Mononuclear cell (primary cell): ENCODE measurements around the gene RNF20. TPM values are rescaled to one million over a fixed set of nuclear protein-coding genes. Genes with fewer than 3 reads are reported as not detected.

Source experiments
- H3K27me3 ChIP-seq: 2 replicates; pipeline ENCODE4 v1.6.0; 2011; ENCODE audit warnings: low read length, control low read depth; ENCODE audit not compliant: insufficient read depth
- H3K4me1 ChIP-seq: 2 replicates; pipeline ENCODE4 v1.5.1; 2011; ENCODE audit warnings: mild to moderate bottlenecking, low read length, control low read depth; ENCODE audit not compliant: insufficient read depth
- H3K4me3 ChIP-seq: 2 replicates; pipeline ENCODE4 v1.5.1; 2011; ENCODE audit warnings: mild to moderate bottlenecking, low read length, moderate library complexity
- H3K9me3 ChIP-seq: 2 replicates; pipeline ENCODE4 v1.5.1; 2011; ENCODE audit warnings: low read depth, mild to moderate bottlenecking, control low read depth, low read length
- total RNA-seq: library from RNA; depleted of rRNA; stranded (reverse); fragments of >200 nt; gene quantifications from one replicate; pipeline ENCODE4 v1.2.3, GENCODE V29; 2012

Gene RNF20
- total RNA-seq, 1 donor: 12.7 TPM

- H3K4me1 ChIP-seq: peaks cover 3% of the 10 kb centered on the region
- H3K27me3 ChIP-seq: peaks cover 3% of the 10 kb centered on the region
- no peak overlapping the region for H3K4me3 ChIP-seq
- no peaks in the 10 kb centered on the region for H3K9me3 ChIP-seq
Measured at GRCh38 chr9:101591787-101592446, 58.3 kb downstream of the RNF20 start.

DNA sequence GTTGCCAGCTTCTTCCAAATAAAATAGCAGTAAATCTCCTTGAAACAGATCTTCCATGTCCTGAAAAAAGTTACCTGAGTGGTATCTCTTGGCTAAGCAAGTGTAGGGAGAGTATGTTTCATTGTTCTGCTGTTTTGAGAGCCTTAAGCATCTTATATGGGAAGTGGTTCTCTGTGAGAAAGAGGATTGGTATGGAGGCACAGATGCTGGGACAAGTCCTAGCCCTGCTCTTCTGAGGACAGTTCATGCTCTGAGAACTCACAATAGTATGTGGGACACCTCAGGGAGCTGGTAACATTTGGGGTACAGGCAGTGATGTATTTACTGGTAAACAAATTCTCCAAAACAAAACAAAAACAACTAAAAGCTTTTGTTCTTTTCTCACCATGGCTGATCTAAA is 59.1 kb downstream of the RNF20 start:
- Histone ChIP-seq H3K4me1 (no peaks in the 10 kb centered on the region), H3K9me3 (no peaks in the 10 kb centered on the region), H3K27me3 (peaks cover 3% of the 10 kb centered on the region), H3K4me3 (no peak overlapping the region)

GRCh38 chr9:101593345-101593744 is 59.7 kb downstream of the RNF20 start:
- Histone ChIP-seq H3K4me3 (no peak overlapping the region), H3K9me3 (no peaks in the 10 kb centered on the region), H3K27me3 (peaks cover 3% of the 10 kb centered on the region), H3K4me1 (no peaks in the 10 kb centered on the region)

DNA sequence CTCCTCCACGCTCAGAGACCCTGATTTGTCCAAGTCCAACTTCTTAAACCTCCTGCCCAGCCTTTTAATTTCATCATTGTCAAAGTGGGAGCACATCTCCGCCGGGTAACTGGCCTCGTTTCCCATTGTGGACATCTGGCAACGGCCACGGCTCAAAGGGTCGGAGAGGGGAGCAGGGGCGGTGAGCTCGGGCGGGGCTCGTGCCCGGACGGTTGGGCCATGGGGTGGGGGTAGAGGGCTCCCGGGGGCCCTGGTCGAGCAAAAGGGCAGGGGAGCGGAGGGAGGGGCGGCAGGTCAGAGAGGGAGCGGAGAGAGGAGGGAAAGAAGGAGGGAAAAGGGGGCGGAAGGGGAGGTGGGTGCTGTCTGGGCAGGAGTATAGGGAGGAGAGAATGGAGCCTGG is 61.1 kb downstream of the RNF20 start, which contains the start of gene PPP3R2:
PPP3R2 (minus strand) TSS at position 174 of the 400 bp plus-strand sequence; CDS start at position 126, 48 bp downstream.
- Histone ChIP-seq H3K4me1 (no peaks in the 10 kb centered on the region), H3K27me3 (peaks cover 8% of the 10 kb centered on the region), H3K9me3 (no peaks in the 10 kb centered on the region), H3K4me3 (no peak within 1 kb of the TSS)

DNA sequence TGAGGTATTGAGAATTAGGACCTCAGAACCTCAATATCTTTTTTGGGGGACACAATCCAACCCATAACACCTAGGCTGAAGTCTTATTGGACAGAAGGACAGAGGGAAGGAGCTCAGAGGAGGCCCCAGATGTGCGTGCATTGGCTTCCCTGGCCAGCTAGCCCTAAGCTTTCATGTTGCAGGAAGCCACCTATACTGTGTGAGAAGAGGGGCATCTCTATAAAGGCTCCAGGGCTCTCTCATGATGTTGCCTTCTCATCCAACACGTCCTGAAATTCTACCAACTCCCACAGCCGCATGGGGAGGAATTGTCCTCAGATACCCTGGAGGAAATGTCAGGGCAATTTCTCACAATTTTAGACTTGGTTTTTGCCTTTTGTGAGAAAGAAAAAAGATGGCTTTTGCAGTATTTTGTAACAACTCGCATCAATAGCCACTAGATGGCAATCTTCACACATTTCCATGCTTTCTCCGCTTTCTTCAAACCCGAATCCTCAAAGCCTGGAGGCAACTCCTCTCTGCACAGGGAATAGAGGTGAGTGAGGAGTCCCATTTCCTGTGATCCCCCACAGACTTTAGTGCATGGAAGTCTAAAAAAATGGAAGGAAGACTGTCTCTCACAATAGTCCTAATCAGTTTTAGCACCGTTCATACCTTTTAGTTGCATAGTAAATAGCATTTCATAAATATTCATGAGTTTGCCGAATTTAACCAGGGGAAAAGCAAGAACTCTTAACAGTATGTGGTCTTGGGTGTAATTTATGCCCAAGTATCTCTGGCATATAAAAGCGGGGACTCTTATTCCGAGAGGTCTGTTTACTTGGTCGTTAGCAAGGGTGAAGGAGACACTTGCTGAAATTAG is 68.5 kb downstream of the RNF20 start:
- Histone ChIP-seq H3K4me3 (no peak overlapping the region), H3K27me3 (peaks cover 5% of the 10 kb centered on the region), H3K4me1 (no peaks in the 10 kb centered on the region), H3K9me3 (no peaks in the 10 kb centered on the region)

GRCh38 chr9:101604296-101604695 is 70.6 kb downstream of the RNF20 start:
- H3K4me3 ChIP-seq: no peak overlapping the region
- H3K9me3 ChIP-seq: no peaks in the 10 kb centered on the region
- no peaks in the 10 kb centered on the region for H3K4me1 ChIP-seq
- peaks cover 4% of the 10 kb centered on the region for H3K27me3 ChIP-seq

GRCh38 chr9:101605547-101605946 is 71.9 kb downstream of the RNF20 start:
- Histone ChIP-seq H3K4me1 (no peaks in the 10 kb centered on the region), H3K4me3 (no peak overlapping the region), H3K9me3 (no peaks in the 10 kb centered on the region), H3K27me3 (no peaks in the 10 kb centered on the region)

Other genes starting within 250 kb of the RNF20 start
- 0.10 TPM for gene BAAT, start 148.8 kb upstream of the RNF20 start, total RNA-seq
- gene MRPL50, start 135.2 kb upstream of the RNF20 start, total RNA-seq: 17.3 TPM
- 10.4 TPM for gene ZNF189, start 135.0 kb upstream of the RNF20 start, total RNA-seq
- gene ALDOB, start 98.1 kb upstream of the RNF20 start, total RNA-seq: not detected
- not detected for gene PPP3R2, start 61.1 kb downstream of the RNF20 start, total RNA-seq
- not detected for gene GRIN3A, start 204.8 kb downstream of the RNF20 start, total RNA-seq